ENCODE data around the gene VPS13D.

Gene VPS13D

GRCh38 chr1:12430525-12430924 lies 200.7 kb downstream of the VPS13D start:
- no peak overlapping the region for H3K9ac ChIP-seq (ENCODE audit: insufficient read length, low read depth)
- H3K36me3 ChIP-seq (ENCODE audit: insufficient read depth, insufficient read length, low read length) = no peaks in the 10 kb centered on the region
- no peaks in the 10 kb centered on the region for H3K9me3 ChIP-seq (ENCODE audit: insufficient read depth, low read length)
- no peak for DNase-seq (ENCODE audit: low read depth, low spot score)
- H3K27me3 ChIP-seq (ENCODE audit: insufficient read depth, insufficient read length) = no peaks in the 10 kb centered on the region
- TF ChIP-seq ZNF274 (IDR thresholded peaks at IDR 0.05; ENCODE audit: low read depth, low read length) (no peak), SUZ12 (IDR thresholded peaks at IDR 0.05; ENCODE audit: extremely low read depth, insufficient read depth, insufficient read length) (no peak), YY1 (IDR thresholded peaks at IDR 0.05; ENCODE audit: insufficient read depth, insufficient read length) (no peak)
- no peaks in the 10 kb centered on the region for H3K4me1 ChIP-seq (ENCODE audit: insufficient read depth, insufficient read length)
- no peak overlapping the region for H3K4me3 ChIP-seq (ENCODE audit: insufficient read length, low read depth)

- no peak for TF ChIP-seq ZNF274 (IDR thresholded peaks at IDR 0.05; ENCODE audit: low read depth, low read length)
- no peak for TF ChIP-seq SUZ12 (IDR thresholded peaks at IDR 0.05; ENCODE audit: extremely low read depth, insufficient read depth, insufficient read length)
- no peak for TF ChIP-seq YY1 (IDR thresholded peaks at IDR 0.05; ENCODE audit: insufficient read depth, insufficient read length)
- Histone ChIP-seq H3K9me3 (ENCODE audit: insufficient read depth, low read length) (no peaks in the 10 kb centered on the region), H3K27me3 (ENCODE audit: insufficient read depth, insufficient read length) (no peaks in the 10 kb centered on the region), H3K4me1 (ENCODE audit: insufficient read depth, insufficient read length) (no peaks in the 10 kb centered on the region), H3K36me3 (ENCODE audit: insufficient read depth, insufficient read length, low read length) (no peaks in the 10 kb centered on the region), H3K4me3 (ENCODE audit: insufficient read length, low read depth) (no peak overlapping the region), H3K9ac (ENCODE audit: insufficient read length, low read depth) (no peak overlapping the region)
- DNase-seq (ENCODE audit: low read depth, low spot score) = no peak
These were observed 203.1 kb downstream of the VPS13D start for GRCh38 chr1:12432897-12433296.

- no peak overlapping the region for H3K9ac ChIP-seq (ENCODE audit: insufficient read length, low read depth)
- no peak overlapping the region for H3K4me3 ChIP-seq (ENCODE audit: insufficient read length, low read depth)
- no peaks in the 10 kb centered on the region for H3K9me3 ChIP-seq (ENCODE audit: insufficient read depth, low read length)
- H3K27me3 ChIP-seq (ENCODE audit: insufficient read depth, insufficient read length) = no peaks in the 10 kb centered on the region
- H3K4me1 ChIP-seq (ENCODE audit: insufficient read depth, insufficient read length) = no peaks in the 10 kb centered on the region
- TF ChIP-seq YY1 (IDR thresholded peaks at IDR 0.05; ENCODE audit: insufficient read depth, insufficient read length) = no peak
- no peak for TF ChIP-seq SUZ12 (IDR thresholded peaks at IDR 0.05; ENCODE audit: extremely low read depth, insufficient read depth, insufficient read length)
- no peak for TF ChIP-seq ZNF274 (IDR thresholded peaks at IDR 0.05; ENCODE audit: low read depth, low read length)
- H3K36me3 ChIP-seq (ENCODE audit: insufficient read depth, insufficient read length, low read length) = no peaks in the 10 kb centered on the region
- DNase-seq (ENCODE audit: low read depth, low spot score) = peak; percentile 23
These were observed 203.7 kb downstream of the VPS13D start for GRCh38 chr1:12433323-12434053.

GRCh38 chr1:12434174-12434573 lies 204.3 kb downstream of the VPS13D start:
- no peaks in the 10 kb centered on the region for H3K4me1 ChIP-seq (ENCODE audit: insufficient read depth, insufficient read length)
- no peak for TF ChIP-seq YY1 (IDR thresholded peaks at IDR 0.05; ENCODE audit: insufficient read depth, insufficient read length)
- no peak for TF ChIP-seq SUZ12 (IDR thresholded peaks at IDR 0.05; ENCODE audit: extremely low read depth, insufficient read depth, insufficient read length)
- TF ChIP-seq ZNF274 (IDR thresholded peaks at IDR 0.05; ENCODE audit: low read depth, low read length) = no peak
- H3K36me3 ChIP-seq (ENCODE audit: insufficient read depth, insufficient read length, low read length) = no peaks in the 10 kb centered on the region

GRCh38 chr1:12434686-12435085 lies 204.9 kb downstream of the VPS13D start:
- Histone ChIP-seq H3K9ac (ENCODE audit: insufficient read length, low read depth) (no peak overlapping the region), H3K4me1 (ENCODE audit: insufficient read depth, insufficient read length) (no peaks in the 10 kb centered on the region), H3K4me3 (ENCODE audit: insufficient read length, low read depth) (no peak overlapping the region)

More at GRCh38 chr1:12434174-12434573, 204.3 kb downstream of the VPS13D start:
- Histone ChIP-seq H3K4me3 (ENCODE audit: insufficient read length, low read depth) (no peak overlapping the region), H3K9ac (ENCODE audit: insufficient read length, low read depth) (peak overlapping the region; percentile 26), H3K27me3 (ENCODE audit: insufficient read depth, insufficient read length) (no peaks in the 10 kb centered on the region), H3K9me3 (ENCODE audit: insufficient read depth, low read length) (no peaks in the 10 kb centered on the region)
- no peak for DNase-seq (ENCODE audit: low read depth, low spot score)

GRCh38 chr1:12435639-12436344 lies 206.0 kb downstream of the VPS13D start:
- no peak for DNase-seq (ENCODE audit: low read depth, low spot score)
- no peak overlapping the region for H3K4me3 ChIP-seq (ENCODE audit: insufficient read length, low read depth)
- H3K36me3 ChIP-seq (ENCODE audit: insufficient read depth, insufficient read length, low read length) = no peaks in the 10 kb centered on the region
- no peaks in the 10 kb centered on the region for H3K4me1 ChIP-seq (ENCODE audit: insufficient read depth, insufficient read length)
- no peaks in the 10 kb centered on the region for H3K9me3 ChIP-seq (ENCODE audit: insufficient read depth, low read length)
- H3K9ac ChIP-seq (ENCODE audit: insufficient read length, low read depth) = no peak overlapping the region
- no peaks in the 10 kb centered on the region for H3K27me3 ChIP-seq (ENCODE audit: insufficient read depth, insufficient read length)
- TF ChIP-seq SUZ12 (IDR thresholded peaks at IDR 0.05; ENCODE audit: extremely low read depth, insufficient read depth, insufficient read length) (no peak), ZNF274 (IDR thresholded peaks at IDR 0.05; ENCODE audit: low read depth, low read length) (no peak), YY1 (IDR thresholded peaks at IDR 0.05; ENCODE audit: insufficient read depth, insufficient read length) (no peak)

More at GRCh38 chr1:12434686-12435085, 204.9 kb downstream of the VPS13D start:
- DNase-seq (ENCODE audit: low read depth, low spot score) = no peak
- no peaks in the 10 kb centered on the region for H3K27me3 ChIP-seq (ENCODE audit: insufficient read depth, insufficient read length)
- H3K36me3 ChIP-seq (ENCODE audit: insufficient read depth, insufficient read length, low read length) = no peaks in the 10 kb centered on the region
- TF ChIP-seq YY1 (IDR thresholded peaks at IDR 0.05; ENCODE audit: insufficient read depth, insufficient read length) (no peak), SUZ12 (IDR thresholded peaks at IDR 0.05; ENCODE audit: extremely low read depth, insufficient read depth, insufficient read length) (no peak), ZNF274 (IDR thresholded peaks at IDR 0.05; ENCODE audit: low read depth, low read length) (no peak)
- H3K9me3 ChIP-seq (ENCODE audit: insufficient read depth, low read length) = no peaks in the 10 kb centered on the region

- no peaks in the 10 kb centered on the region for H3K27me3 ChIP-seq (ENCODE audit: insufficient read depth, insufficient read length)
- H3K4me1 ChIP-seq (ENCODE audit: insufficient read depth, insufficient read length) = no peaks in the 10 kb centered on the region
- no peaks in the 10 kb centered on the region for H3K36me3 ChIP-seq (ENCODE audit: insufficient read depth, insufficient read length, low read length)
- no peak for DNase-seq (ENCODE audit: low read depth, low spot score)
- TF ChIP-seq ZNF274 (IDR thresholded peaks at IDR 0.05; ENCODE audit: low read depth, low read length) (no peak), SUZ12 (IDR thresholded peaks at IDR 0.05; ENCODE audit: extremely low read depth, insufficient read depth, insufficient read length) (no peak), YY1 (IDR thresholded peaks at IDR 0.05; ENCODE audit: insufficient read depth, insufficient read length) (no peak)
- no peak overlapping the region for H3K9ac ChIP-seq (ENCODE audit: insufficient read length, low read depth)
- no peak overlapping the region for H3K4me3 ChIP-seq (ENCODE audit: insufficient read length, low read depth)
- H3K9me3 ChIP-seq (ENCODE audit: insufficient read depth, low read length) = no peaks in the 10 kb centered on the region
These were observed 206.5 kb downstream of the VPS13D start for GRCh38 chr1:12436345-12436658.

All from NT2/D1 (cell line).